ENCODE data around the gene PIGK.
A peak's percentile ranks its signal among the peaks of the same experiment; 100 is the strongest.
"Not testable (repeated sequence)": the region's sequence is repeated elsewhere in the genome, so short reads cannot be mapped to it uniquely, and the experiment has no call there.

Gene PIGK

GRCh38 chr1:77200806-77201205 lies 18.4 kb downstream of the PIGK start:
- no peak for DNase-seq (ENCODE audit: low read depth, low spot score)
- no peak overlapping the region for H3K4me3 ChIP-seq (ENCODE audit: low read length)

GRCh38 chr1:77200293-77200692 lies 18.9 kb downstream of the PIGK start:
- DNase-seq (ENCODE audit: low read depth, low spot score), result no peak
- H3K4me3 ChIP-seq (ENCODE audit: low read length), result no peak overlapping the region

GRCh38 chr1:77197351-77197750 lies 21.9 kb downstream of the PIGK start:
- DNase-seq (ENCODE audit: low read depth, low spot score), result no peak
- H3K4me3 ChIP-seq (ENCODE audit: low read length), result no peak overlapping the region

GRCh38 chr1:77193951-77194350 lies 25.3 kb downstream of the PIGK start:
- no peak for DNase-seq (ENCODE audit: low read depth, low spot score)
- no peak overlapping the region for H3K4me3 ChIP-seq (ENCODE audit: low read length)

GRCh38 chr1:77188770-77189169 lies 30.5 kb downstream of the PIGK start:
- no peak for DNase-seq (ENCODE audit: low read depth, low spot score)
- H3K4me3 ChIP-seq (ENCODE audit: low read length), result no peak overlapping the region

- not testable (repeated sequence) for DNase-seq (ENCODE audit: low read depth, low spot score); H3K4me3 ChIP-seq (ENCODE audit: low read length)
Measured at GRCh38 chr1:77186907-77187306, 32.3 kb downstream of the PIGK start.

GRCh38 chr1:77182083-77182482 lies 37.1 kb downstream of the PIGK start:
- no peak for DNase-seq (ENCODE audit: low read depth, low spot score)
- no peak overlapping the region for H3K4me3 ChIP-seq (ENCODE audit: low read length)

GRCh38 chr1:77179632-77180031 lies 39.6 kb downstream of the PIGK start:
- no peak for DNase-seq (ENCODE audit: low read depth, low spot score)
- no peak overlapping the region for H3K4me3 ChIP-seq (ENCODE audit: low read length)

GRCh38 chr1:77175230-77175844 lies 43.9 kb downstream of the PIGK start:
- H3K4me3 ChIP-seq (ENCODE audit: low read length), result no peak overlapping the region
- DNase-seq (ENCODE audit: low read depth, low spot score), result peak; percentile 17

- DNase-seq (ENCODE audit: low read depth, low spot score), result no peak
- H3K4me3 ChIP-seq (ENCODE audit: low read length), result no peak overlapping the region
Measured at GRCh38 chr1:77170687-77171086, 48.5 kb downstream of the PIGK start.

- no peak overlapping the region for H3K4me3 ChIP-seq (ENCODE audit: low read length)
- no peak for DNase-seq (ENCODE audit: low read depth, low spot score)
Measured at GRCh38 chr1:77168358-77168757, 50.9 kb downstream of the PIGK start.

GRCh38 chr1:77164434-77164944 lies 54.7 kb downstream of the PIGK start:
- H3K4me3 ChIP-seq (ENCODE audit: low read length), result no peak overlapping the region
- DNase-seq (ENCODE audit: low read depth, low spot score), result no peak

GRCh38 chr1:77159706-77160105 lies 59.5 kb downstream of the PIGK start:
- DNase-seq (ENCODE audit: low read depth, low spot score), result not testable (repeated sequence)

GRCh38 chr1:77156214-77156613 lies 63.0 kb downstream of the PIGK start:
- no peak for DNase-seq (ENCODE audit: low read depth, low spot score)
- H3K4me3 ChIP-seq (ENCODE audit: low read length), result no peak overlapping the region

More at GRCh38 chr1:77159706-77160105, 59.5 kb downstream of the PIGK start:
- not testable (repeated sequence) for H3K4me3 ChIP-seq (ENCODE audit: low read length)

GRCh38 chr1:77146270-77146669 lies 73.0 kb downstream of the PIGK start:
- no peak overlapping the region for H3K4me3 ChIP-seq (ENCODE audit: low read length)
- DNase-seq (ENCODE audit: low read depth, low spot score), result no peak

- H3K4me3 ChIP-seq (ENCODE audit: low read length), result no peak overlapping the region
- no peak for DNase-seq (ENCODE audit: low read depth, low spot score)
Measured at GRCh38 chr1:77143529-77144121, 75.6 kb downstream of the PIGK start.

GRCh38 chr1:77139389-77139788 lies 79.8 kb downstream of the PIGK start:
- no peak overlapping the region for H3K4me3 ChIP-seq (ENCODE audit: low read length)
- DNase-seq (ENCODE audit: low read depth, low spot score), result no peak

- no peak overlapping the region for H3K4me3 ChIP-seq (ENCODE audit: low read length)
- DNase-seq (ENCODE audit: low read depth, low spot score), result no peak
Measured at GRCh38 chr1:77134359-77134758, 84.9 kb downstream of the PIGK start.

GRCh38 chr1:77133731-77134358 lies 85.4 kb downstream of the PIGK start:
- no peak overlapping the region for H3K4me3 ChIP-seq (ENCODE audit: low read length)
- no peak for DNase-seq (ENCODE audit: low read depth, low spot score)

- H3K4me3 ChIP-seq (ENCODE audit: low read length), result no peak overlapping the region
- DNase-seq (ENCODE audit: low read depth, low spot score), result peak; percentile 48
Measured at GRCh38 chr1:77126307-77126706, 92.9 kb downstream of the PIGK start.

Data from Jurkat, Clone E6-1 (cell line).